Thyroid gland (tissue), 4 donors: ENCODE measurements around the gene MAD1L1. TPM values are rescaled to one million over a fixed set of nuclear protein-coding genes. Genes with fewer than 3 reads are reported as not detected.

Source experiments
- DNase-seq, 2 donors: peaks; one replicate each; pipeline ENCODE4 v3.0.0-alpha.2; 2019
- H3K27ac ChIP-seq, 3 donors: fragments of 200-600 bp; sonication (generic); 1 replicate in 2 of 3; 2 replicates in 1 of 3; pipeline ENCODE4 v1.5.1; 2016 to 2019; ENCODE audit warnings: mild to moderate bottlenecking in 1 of 3, moderate library complexity in 1 of 3
- H3K27me3 ChIP-seq: fragments of 200-600 bp; sonication (generic); one replicate; pipeline ENCODE4 v1.5.1; 2019
- H3K36me3 ChIP-seq, 2 donors: fragments of 200-600 bp; sonication (generic); one replicate each; pipeline ENCODE4 v1.5.1; 2016 to 2019
- H3K4me1 ChIP-seq, 2 donors: fragments of 200-600 bp; sonication (generic); one replicate each; pipeline ENCODE4 v1.5.1; 2017 to 2019
- H3K4me3 ChIP-seq, 3 donors: fragments of 200-600 bp; sonication (generic); replicated peaks in 1 of 3; 1 replicate in 2 of 3; 2 replicates in 1 of 3; pipeline ENCODE4 v1.5.1; 2016; ENCODE audit warnings: mild to moderate bottlenecking in 1 of 3
- H3K9me3 ChIP-seq: fragments of 200-600 bp; sonication (generic); one replicate; pipeline ENCODE4 v1.5.1; 2017
- POLR2A ChIP-seq, 2 donors: fragments of 450-650 bp; IDR thresholded peaks; one replicate each; pipeline ENCODE4 v1.6.1; 2017; ENCODE audit warnings: antibody characterized with exemption in 2 of 2, mild to moderate bottlenecking in 2 of 2, moderate library complexity in 1 of 2
- WGBS, 2 donors: methylation state at CpG; one replicate each; pipeline ENCODE4 v1.1.5; 2017; 5-methylcytosine and 5-hydroxymethylcytosine counted together
- intact Hi-C: fragments of 100-400 bp; cut with DNase I; formaldehyde crosslinking; loops from one replicate; pipeline ENCODE4 v1.15.1; 2023
- total RNA-seq, 4 donors: library from RNA; depleted of rRNA; stranded (reverse); fragments of >200 nt; gene quantifications; one replicate each; pipeline ENCODE4 v1.2.3, GENCODE V29; 2016
- TF ChIP-seq, protein P1 (sequence below), 6 experiments: fragments of 200-600 bp in 3 of 6; fragments of 450-650 bp in 3 of 6; sonication (generic) in 3 of 6; IDR thresholded peaks; one replicate each; pipeline ENCODE4 v1.5.1; 2016 to 2019; ENCODE audit warnings: antibody characterized with exemption in 6 of 6, mild to moderate bottlenecking in 2 of 6, inconsistent platforms in 1 of 6, moderate library complexity in 1 of 6

The MAD1L1 gene
- total RNA-seq, 4 donors from 2014 or later = 27.4 to 38.6 (median 33.9) TPM

DNA sequence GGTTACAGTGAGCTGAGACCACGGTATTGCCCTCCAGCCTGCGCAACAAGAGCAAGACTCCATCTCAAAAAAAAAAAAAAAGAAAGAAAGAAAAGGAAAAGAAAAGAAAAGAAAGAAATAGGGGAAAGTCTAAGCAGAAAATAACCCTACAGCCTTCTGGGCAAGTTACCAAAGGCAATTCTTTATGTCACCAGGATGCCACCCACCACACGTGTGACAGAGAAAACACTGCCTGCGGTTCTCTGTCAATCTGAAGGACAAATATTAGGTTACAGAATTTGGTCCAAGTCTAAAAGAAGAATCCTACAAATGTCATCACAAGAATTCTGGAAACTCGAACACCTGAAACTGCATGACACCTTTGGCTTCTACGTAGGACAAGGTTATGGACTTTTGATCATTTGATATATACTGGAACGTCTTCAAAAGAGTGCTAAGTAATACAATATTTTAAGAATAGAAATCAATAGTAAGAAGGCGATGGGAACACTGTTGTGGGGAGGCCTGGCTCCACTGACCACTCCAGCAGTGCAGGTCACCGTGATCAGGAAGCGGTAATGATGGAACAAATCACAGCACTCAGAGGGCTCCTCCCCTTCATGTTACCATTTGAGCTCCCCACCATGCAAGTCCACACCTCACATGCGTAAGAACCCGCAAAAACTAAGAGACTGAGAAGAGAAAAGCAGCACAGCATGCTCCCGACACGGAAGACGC, 75.8 kb downstream of the MAD1L1 start:
- no peaks in the 10 kb centered on the region for H3K36me3 ChIP-seq
- peaks cover 12 to 22% of the 10 kb centered on the region in 2 donors for H3K4me1 ChIP-seq
- no peak for DNase-seq
- no peak overlapping the region for H3K4me3 ChIP-seq
- H3K9me3 ChIP-seq = no peaks in the 10 kb centered on the region
- WGBS, 2 donors = 88 to 92% methylated on average over 15 of the region's 15 CpGs
- TF ChIP-seq, protein P1, sequence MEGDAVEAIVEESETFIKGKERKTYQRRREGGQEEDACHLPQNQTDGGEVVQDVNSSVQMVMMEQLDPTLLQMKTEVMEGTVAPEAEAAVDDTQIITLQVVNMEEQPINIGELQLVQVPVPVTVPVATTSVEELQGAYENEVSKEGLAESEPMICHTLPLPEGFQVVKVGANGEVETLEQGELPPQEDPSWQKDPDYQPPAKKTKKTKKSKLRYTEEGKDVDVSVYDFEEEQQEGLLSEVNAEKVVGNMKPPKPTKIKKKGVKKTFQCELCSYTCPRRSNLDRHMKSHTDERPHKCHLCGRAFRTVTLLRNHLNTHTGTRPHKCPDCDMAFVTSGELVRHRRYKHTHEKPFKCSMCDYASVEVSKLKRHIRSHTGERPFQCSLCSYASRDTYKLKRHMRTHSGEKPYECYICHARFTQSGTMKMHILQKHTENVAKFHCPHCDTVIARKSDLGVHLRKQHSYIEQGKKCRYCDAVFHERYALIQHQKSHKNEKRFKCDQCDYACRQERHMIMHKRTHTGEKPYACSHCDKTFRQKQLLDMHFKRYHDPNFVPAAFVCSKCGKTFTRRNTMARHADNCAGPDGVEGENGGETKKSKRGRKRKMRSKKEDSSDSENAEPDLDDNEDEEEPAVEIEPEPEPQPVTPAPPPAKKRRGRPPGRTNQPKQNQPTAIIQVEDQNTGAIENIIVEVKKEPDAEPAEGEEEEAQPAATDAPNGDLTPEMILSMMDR (IDR thresholded peaks at IDR 0.05) = no peak
- TF ChIP-seq POLR2A (IDR thresholded peaks at IDR 0.05) = no peak
- H3K27me3 ChIP-seq = no peaks in the 10 kb centered on the region
- peak overlapping the region; percentile 20 to 79 (median 64) for H3K27ac ChIP-seq
- intact Hi-C loops = no loop called here

DNA sequence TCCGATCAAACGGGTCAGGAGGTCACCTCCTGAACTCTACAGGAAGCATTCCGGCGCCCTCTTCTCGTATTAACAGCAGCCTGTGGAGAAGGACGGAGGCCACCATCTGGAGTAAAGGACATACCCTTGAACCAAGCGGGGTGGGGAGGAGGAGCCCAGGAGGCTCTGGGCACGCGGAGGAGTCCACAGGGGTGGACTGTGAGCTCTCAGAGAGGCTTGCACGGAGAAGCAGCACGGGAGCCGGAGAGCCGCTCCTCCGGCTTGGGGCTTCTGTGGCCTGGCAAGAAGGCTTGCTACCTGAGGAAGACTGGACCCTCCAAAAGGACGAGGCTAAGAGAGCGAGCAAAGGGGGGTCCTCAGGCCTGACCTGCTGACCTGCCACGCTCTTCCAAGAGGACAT, 77.9 kb downstream of the MAD1L1 start:
- H3K9me3 ChIP-seq = no peaks in the 10 kb centered on the region
- WGBS, 2 donors = 97 to 98% methylated on average over 16 to 17 of the region's 17 CpGs
- TF ChIP-seq POLR2A (IDR thresholded peaks at IDR 0.05) = no peak
- TF ChIP-seq, protein P1 (IDR thresholded peaks at IDR 0.05) = no peak
- H3K4me1 ChIP-seq = peaks cover 12 to 22% of the 10 kb centered on the region in 2 donors
- H3K4me3 ChIP-seq = no peak overlapping the region
- H3K36me3 ChIP-seq = no peaks in the 10 kb centered on the region
- DNase-seq = no peak
- no peaks in the 10 kb centered on the region for H3K27me3 ChIP-seq
- no peak overlapping the region for H3K27ac ChIP-seq
- intact Hi-C loops = no loop called here

DNA sequence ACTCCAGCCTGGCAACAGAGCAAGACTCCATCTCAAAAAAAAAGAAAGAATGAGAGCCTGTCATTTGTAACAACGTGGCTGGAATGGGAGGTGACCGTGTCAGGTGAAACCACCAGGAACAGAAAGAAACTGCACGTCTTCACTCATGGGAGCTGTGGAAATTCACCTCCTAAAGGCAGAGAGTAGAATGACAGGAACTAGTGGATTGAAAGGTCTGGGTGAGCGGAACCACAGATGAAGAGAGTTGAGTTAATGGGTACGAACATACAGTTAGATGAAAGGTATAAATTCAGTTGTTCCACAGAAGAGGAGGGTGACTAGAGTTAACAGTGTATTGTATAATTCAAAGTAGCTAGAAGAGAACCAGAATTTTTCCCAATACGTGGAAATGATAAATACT, 78.6 kb downstream of the MAD1L1 start:
- no peak overlapping the region for H3K4me3 ChIP-seq
- no peak overlapping the region for H3K27ac ChIP-seq
- H3K27me3 ChIP-seq = no peaks in the 10 kb centered on the region
- no peaks in the 10 kb centered on the region for H3K36me3 ChIP-seq
- intact Hi-C loops = no loop called here
- peaks cover 12 to 21% of the 10 kb centered on the region in 2 donors for H3K4me1 ChIP-seq
- DNase-seq = no peak
- H3K9me3 ChIP-seq = no peaks in the 10 kb centered on the region
- TF ChIP-seq, protein P1 (IDR thresholded peaks at IDR 0.05) = no peak
- TF ChIP-seq POLR2A (IDR thresholded peaks at IDR 0.05) = no peak
- 93 to 94% methylated on average over 6 of the region's 6 CpGs for WGBS, 2 donors

DNA sequence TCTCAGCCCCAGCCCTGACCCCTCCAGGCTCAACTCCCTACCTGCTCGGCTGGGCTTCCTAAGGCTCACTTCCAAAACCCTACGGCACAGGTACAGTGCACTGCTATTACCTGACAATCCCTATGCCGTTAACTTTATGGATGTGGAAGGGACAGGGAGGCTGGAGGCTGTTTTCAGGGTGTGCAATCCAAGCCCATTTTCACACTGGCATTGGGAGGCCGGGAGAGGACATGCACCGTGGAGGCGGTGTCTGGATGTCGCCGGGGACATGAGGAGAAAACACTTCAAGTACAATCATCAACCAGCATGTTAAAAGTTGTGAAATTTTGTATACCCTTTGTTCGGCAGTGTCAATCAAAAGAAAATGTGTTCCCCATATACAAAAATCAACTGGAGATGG, 80.1 kb downstream of the MAD1L1 start:
- Histone ChIP-seq H3K27me3 (no peaks in the 10 kb centered on the region), H3K27ac (no peak overlapping the region), H3K4me3 (no peak overlapping the region), H3K36me3 (no peaks in the 10 kb centered on the region), H3K4me1 (peaks cover 5 to 9% of the 10 kb centered on the region in 2 donors), H3K9me3 (no peaks in the 10 kb centered on the region)
- 89 to 90% methylated on average over 9 of the region's 9 CpGs for WGBS, 2 donors
- intact Hi-C loops = no loop called here
- TF ChIP-seq, protein P1 (IDR thresholded peaks at IDR 0.05) = no peak
- no peak for TF ChIP-seq POLR2A (IDR thresholded peaks at IDR 0.05)
- DNase-seq = no peak

DNA sequence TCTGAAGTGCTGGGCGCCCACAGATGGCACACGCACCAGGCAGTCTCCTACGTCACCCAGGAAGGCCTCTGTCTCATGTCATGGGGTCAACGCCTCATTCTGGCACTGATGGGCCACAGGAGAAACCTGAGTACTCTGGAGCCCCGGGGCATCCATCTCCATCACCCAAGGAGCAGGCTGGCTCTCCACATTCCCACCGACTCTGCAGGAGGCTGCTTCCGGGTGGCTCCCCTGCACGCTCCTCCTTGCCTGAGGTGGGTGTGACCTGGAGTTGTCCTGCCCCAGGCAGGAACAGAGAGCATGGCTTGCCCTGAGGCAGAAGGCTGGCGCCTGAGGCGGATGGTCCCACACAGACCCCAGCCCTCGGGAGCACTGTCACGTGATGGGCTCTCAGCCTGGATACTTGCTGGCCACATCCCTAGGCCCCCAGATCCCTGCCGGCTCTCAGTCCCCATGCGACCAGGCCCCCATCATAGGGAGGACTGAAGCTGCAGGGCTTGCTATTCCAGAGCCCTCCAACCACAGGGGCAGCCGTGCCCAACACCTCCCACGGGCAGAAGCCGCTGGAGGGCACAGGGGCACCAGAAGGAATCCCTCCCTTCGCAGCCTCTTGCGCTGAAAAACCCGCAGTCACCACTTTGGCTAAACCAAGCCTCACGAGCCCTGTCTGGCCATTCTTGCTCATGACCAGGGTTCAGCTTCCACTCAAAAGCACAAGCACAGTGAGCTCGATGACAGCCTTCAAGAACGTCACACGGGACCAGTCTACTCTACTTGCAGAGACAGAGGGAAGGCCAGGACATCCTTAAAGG, 80.7 kb downstream of the MAD1L1 start:
- Histone ChIP-seq H3K27me3 (no peaks in the 10 kb centered on the region), H3K36me3 (no peaks in the 10 kb centered on the region), H3K4me3 (no peak overlapping the region), H3K4me1 (peaks cover 1 to 2% of the 10 kb centered on the region in 2 donors), H3K9me3 (no peaks in the 10 kb centered on the region), H3K27ac (no peak overlapping the region)
- 92 to 94% methylated on average over 16 to 17 of the region's 24 CpGs for WGBS, 2 donors
- intact Hi-C loops = no loop called here
- TF ChIP-seq, protein P1 (IDR thresholded peaks at IDR 0.05) = no peak
- no peak for TF ChIP-seq POLR2A (IDR thresholded peaks at IDR 0.05)
- DNase-seq = no peak
